NCI-H82 treated with DMSO at 0.1 percent for 48 hours (cell line): Measurements from ENCODE around the gene SEC14L5.

ENCODE experiments used
- DNase-seq: peaks from one replicate; lab custom pipeline; 2025; ENCODE audit not compliant: unreplicated experiment; lab: John Stamatoyannopoulos, UW

The SEC14L5 gene

DNA sequence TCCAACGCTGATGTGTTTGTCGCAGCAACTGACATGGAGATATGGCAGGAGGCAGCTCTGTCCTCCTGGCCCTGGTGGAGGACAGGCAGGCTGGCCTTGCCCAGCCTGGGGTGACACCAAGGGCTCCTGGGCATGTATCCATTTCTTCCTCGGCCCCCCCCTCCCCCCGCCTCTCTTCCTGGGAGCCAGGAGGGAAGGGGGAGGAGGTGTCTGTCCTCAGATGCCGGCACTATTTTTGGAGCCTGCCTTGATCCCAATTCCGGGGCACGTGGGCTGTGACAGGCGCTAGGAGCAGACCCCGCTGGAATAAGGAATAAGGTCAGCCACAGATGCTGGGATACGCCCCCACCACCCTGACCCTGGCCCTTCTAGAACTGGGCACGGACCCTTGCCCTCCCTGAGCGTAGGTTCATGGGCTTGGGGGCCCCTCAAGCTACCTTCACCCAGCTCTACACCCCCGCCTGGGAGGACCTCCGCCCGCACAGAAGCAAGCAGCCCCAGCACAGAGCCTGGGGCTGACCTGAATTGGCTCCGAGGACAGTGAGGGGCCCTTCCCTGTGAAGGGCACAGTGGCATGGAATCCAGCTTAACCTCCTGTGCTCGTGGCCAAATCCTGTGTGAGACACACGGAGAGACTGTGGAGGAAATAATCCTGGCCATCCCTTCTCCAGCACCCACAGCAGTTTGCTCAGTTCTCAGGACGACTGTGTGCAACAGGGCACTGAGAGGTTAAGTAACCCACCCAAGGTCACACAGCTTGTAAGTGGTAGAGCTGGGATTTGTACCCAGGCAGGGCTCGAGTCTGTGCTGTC is 24.1 kb downstream of the SEC14L5 start:
- no peak for DNase-seq

DNA sequence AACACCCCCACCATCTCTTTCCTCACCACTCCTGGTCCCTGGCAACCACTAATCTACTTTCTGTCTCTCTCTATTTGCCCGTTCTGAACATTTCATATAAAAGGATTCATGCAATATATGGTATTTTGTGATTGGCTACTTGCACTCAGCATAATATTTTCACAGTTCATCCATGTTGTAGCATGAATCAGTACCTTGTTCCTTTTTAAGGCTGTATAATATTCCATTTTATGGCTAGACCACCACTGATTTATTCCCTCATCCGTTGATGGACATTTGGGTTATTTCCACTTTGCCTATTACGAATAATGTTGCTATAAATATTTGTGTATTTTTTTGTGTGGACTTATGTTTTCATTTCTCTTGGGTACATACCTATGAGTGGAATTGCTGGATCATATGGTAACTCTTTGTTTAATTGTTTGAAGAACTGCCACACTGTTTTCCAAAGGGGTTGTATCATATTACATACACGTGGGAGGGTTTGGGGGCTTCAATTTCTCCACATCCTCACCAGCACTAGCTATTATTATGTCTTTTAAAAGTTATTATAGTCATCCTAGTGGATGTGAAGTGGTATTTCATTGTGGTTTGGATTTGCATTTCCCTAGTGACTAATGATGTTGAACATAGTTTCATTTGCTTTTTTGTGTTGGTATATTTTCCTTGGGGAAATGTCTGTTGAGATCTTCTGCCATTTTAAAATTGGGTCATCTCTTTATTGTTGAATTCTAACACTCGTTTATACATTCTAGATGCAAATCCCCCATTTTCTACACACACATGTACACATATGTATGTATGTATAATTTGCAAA is 26.3 kb downstream of the SEC14L5 start:
- no peak for DNase-seq

DNA sequence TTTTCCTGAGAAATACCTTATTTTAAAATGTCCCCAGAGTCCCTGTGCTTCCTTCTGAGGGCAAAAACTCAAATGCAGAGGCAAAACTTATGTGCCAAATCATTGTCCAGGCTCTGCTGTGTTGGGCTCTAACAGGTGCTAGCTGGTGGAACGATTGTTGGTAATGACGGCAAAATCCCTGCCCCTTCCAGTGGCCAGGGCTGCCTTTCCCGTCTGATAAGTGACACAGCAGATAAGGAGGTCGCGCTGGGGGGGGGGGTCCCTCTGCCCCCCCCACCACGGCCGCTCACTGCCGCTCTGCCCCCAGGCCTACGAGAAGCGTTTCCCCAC is 29.1 kb downstream of the SEC14L5 start:
- no peak for DNase-seq

DNA sequence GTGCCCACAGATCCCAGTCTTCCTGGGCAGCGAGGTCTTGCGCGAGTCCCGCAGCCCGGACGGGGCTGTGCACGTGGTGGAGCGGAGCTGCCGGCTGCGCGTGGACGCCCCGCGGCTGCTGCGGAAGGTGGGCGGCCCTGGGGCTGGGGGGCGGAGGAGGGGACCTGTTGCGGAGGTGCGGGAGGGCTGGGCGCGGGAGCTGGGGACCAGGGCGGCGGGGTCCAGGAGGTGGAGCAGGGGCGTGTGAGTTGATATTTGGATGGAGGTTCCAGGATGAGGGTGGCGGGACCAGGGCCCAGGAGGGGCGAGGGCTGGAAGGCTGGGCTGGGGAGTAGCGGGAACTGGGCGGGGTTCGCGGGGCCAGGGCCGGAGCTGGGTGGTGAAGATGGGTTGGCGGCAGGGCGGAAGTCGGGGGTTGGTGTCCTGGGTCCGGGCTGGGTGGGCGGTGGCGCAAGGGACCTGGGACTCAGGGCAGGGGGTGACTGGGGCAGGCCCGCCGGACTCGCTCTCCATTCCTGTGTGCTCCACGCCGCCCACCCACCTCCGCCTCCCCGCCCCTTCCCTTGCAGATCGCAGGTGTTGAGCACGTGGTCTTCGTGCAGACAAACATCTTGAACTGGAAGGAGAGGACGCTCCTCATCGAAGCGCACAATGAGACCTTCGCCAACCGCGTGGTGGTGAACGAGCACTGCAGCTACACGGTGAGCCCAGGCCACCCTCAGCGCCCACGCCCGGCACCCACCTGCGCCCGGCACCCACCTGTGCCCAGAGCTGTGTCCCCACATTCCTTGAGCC is 29.6 kb downstream of the SEC14L5 start:
- DNase-seq: no peak

DNA sequence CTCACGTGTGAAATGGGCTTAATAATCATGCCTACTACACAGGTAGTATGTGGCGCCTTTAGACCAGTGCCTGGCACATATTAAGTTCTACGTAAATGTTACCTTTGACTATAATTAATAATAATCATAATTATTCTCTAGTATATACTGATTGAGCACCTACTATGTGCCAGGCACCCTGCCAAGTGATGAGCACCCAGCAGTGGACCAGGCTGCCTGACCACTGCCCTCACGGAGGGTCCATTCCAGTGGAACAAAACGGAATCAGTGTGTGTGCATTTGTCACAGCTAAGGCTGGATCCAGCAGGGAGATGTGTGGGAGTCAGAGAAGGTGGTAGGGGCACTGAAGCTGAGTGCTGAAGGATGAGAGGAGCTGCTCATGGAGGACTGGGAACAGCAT is 30.5 kb downstream of the SEC14L5 start:
- DNase-seq: no peak

DNA sequence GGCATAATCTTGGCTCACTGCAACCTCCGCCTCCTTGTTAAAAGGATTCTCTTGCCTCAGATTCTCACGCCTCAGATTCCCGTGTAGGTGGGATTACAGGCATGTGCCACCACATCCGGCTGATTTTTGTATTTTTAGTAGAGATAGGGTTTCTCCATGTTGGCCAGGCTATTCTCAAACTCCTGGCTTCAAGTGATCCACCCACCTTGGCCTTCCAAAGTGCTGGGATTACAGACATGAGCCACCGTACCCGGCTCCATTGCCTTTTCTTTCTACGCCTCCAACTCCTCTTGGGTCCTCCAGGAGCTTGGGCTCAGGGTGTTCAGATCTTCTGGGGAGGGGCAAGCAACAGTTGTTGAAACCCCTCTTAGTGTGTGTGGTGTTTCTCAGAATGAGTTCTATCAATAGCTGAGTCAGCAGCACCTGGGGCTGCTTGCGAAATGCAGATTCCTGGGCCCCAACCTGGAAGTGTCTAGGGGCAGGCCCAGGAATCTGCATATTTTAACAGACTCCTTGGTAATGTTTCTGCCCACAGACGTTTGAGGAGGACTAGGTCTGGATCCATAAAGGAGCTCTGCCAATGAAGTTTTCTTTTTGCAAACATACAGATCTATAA is 31.4 kb downstream of the SEC14L5 start:
- no peak for DNase-seq

DNA sequence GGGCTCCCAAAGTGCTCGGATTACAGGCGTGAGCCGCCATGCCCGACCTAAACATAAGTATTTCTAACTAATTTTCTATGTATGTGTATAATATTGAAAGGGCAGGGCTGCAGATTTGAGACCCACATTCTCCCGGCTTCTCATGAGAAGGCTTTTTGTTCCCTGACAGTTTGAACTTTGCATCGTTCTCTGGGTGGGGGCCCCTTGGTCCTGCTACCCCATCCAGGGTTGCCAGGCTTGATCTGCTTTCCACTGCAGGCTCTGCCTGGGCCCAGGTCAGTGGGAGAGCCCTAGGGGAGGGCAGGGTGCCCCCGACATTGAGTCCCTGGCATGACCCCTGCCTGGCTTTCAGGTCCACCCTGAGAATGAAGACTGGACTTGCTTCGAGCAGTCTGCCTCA is 32.3 kb downstream of the SEC14L5 start:
- no peak for DNase-seq

DNA sequence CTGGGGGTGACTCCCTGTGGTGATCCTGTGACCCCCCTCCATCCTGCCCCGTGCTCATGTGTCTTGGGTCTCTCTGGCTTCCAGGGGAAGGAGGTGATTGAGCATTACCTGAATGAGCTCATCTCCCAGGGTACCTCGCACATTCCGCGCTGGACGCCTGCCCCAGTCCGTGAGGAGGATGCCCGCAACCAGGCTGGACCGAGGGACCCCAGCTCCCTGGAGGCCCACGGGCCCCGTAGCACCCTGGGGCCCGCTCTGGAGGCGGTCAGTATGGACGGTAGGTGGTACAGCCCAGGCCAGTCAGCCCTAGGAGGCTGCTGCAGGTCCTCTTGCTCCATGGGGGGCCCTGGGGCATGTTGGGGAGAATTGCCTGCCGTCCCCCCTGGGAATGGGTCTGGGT is 33.6 kb downstream of the SEC14L5 start:
- DNase-seq: no peak

DNA sequence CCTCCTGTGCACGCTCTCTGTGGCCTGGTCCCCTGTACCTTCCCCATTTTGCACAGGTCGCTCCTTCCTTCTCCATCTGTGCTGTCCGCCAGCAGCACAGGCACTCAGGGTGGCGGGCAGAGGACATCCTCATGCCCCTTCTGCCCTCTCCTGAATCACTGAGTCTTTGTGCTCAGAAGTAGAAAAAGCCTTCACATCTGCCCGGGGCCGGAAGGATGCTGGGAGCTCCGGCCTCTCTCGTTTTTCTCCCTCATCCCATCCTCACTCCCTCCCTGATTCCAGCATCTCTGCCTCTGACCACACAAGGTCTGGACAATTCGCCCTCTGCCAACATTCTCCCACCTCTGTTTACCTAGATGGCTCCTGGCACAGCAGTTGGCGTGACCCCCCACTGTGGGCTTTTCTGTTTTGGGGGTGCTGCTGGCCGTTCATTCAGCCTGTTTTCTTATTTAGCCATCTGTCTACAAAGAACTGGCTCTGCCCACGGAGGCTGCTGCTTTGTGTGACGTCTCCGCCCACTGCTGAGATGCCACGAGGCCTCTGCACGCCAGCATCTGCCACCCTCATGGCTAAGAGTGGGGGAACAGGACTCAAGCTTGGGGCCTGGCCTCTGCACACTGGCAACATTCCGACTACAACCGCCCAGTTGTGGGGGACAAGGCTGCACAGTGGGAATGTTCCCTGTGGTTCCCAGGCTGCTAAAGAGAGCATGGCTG is 36.7 kb downstream of the SEC14L5 start:
- no peak for DNase-seq

DNA sequence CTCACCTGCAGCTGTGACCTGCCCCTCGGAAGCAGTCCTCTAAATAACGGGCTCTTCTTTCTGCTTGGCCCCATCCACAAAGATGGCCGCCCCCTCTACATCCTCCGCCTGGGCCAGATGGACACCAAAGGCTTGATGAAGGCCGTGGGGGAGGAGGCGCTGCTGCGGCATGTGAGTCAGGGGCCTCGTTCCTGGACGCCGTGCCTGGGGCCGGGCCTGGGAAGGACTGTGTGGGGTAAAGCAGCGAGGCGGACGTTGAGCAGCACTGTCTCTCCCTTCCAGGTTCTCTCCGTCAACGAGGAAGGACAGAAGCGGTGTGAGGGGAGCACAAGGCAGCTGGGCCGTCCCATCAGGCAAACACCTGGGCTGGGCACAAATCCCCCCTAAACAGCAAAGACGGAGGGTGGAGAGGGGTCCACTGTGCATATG is 42.5 kb downstream of the SEC14L5 start:
- no peak for DNase-seq

DNA sequence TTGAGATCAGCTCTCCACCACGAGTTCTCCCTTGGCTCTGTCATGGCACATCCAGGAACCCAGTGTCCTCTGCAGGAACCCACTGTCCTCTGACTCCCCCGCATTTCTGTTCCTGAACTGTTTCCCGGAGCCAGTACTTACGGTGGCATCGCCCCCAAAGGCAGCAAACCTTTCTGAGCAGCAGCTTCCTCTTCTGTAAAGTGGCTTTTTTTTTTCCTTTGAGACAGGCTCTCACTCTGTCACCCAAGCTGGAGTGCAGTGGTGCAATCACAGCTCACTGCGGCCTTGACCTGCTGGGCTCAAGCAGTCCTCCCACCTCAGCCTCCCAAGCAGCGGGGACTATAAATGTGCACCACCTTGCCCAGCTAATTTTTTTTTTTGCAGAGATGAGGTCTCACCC is 43.4 kb downstream of the SEC14L5 start:
- no peak for DNase-seq

DNA sequence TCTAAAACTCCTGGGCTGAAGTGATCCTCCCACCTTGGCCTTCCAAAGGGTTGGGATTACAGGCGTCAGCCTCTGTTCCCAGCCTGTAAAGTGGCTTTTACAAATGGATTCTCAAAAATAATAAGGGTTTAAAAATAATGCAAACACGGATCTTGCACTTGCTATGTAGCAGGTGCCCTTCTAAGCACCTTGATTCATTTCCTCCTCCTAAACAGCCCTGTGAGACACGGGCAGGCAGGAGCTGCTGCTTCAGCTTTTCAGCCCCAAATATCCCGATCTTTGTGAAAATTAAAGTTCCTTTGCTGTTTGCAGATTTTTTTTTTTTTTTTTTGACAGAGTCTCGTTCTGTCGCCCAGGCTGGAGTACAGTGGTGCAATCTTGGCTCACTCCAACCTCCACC is 43.9 kb downstream of the SEC14L5 start:
- DNase-seq: no peak

DNA sequence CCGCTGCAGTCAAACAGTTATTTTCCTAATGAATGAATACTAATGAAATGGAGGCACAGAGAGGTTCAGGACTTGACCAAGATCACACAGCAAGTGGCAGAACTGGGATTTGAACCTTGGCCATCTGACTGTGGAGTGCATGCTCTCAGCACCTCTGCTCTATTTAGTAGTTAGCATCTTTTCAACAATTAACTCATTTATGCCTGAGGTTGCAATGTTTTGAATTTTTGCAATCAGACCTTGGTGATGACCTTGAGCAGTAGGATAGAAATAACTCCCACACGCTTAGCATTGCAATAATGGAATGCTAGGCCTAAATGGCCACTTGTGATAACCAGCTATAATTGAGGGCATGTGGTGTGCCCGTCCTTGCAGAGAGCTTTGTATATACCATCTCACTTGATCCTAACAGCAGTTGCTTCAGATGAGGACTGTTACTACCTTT is 44.6 kb downstream of the SEC14L5 start:
- DNase-seq: no peak

DNA sequence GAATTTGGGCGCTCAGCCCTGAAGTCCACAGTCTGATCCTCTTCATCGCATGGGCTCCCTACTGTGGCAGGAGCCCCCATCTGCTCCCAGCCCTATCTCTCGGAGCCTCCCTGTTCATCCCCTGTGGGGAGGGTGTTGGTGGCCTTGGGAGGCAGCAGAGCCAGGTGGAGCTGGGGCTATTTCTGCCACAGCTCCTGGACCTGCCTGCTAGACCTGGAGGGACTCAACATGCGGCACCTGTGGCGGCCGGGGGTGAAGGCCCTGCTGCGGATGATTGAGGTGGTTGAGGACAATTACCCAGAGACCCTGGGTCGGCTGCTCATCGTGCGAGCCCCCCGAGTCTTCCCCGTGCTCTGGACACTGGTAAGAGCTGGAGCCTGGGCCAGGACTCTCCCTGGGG is 45.1 kb downstream of the SEC14L5 start:
- no peak for DNase-seq

DNA sequence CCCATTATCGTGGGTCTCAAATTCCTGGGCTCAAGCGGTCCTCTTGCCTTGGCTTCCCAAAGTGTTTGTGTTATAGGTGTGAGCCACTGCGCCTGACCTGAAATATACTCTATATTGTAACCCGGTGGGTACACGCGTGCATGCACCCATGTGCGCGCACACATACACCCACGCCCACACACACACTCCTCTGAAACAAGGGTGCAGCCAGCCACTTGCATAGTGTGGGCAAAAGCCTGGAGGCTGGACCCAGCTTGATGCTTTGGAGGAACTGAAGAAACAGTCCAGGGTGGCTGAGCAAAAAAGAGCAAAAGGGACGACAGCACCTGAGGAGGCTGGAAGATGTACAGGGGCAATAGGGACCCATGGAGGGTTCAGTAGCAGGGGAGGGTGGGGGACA is 45.7 kb downstream of the SEC14L5 start:
- DNase-seq: no peak

DNA sequence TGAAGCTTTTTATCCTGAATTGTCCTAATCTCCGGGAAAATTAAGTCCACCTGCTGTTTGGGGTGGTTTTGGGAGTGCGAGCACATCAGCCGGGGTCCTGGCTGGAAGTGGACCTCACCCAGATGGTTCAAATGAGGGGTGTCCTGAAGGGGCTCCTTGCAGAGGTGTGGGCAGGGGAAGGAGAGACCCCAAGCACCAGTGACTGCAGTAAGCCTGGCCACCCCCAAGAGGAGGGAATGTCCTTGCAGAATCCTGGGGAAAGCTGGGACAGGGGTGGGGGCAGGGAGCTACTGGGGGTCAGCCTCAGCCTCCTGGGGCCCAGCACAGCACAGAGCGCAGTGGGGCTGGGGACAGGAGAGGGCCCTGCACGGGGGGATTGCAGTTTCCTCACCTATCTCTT is 46.2 kb downstream of the SEC14L5 start:
- DNase-seq: no peak

DNA sequence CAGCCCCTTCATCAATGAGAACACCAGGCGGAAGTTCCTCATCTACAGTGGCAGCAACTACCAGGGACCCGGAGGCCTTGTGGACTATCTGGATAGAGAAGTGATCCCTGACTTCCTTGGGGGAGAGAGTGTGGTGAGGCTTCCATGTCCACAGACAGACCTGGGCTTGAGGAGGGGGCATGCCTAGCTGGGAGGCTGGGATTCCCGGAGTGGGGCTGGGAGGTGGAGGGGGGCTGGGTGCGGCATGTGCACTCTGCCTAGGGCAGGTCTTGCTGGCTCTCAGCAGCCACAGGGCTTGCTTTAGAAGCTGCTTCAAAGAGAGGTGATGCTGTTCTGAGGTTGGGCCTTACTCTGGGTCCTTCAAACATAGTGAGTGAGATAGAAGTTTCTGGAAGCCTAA is 47.8 kb downstream of the SEC14L5 start:
- DNase-seq: no peak

DNA sequence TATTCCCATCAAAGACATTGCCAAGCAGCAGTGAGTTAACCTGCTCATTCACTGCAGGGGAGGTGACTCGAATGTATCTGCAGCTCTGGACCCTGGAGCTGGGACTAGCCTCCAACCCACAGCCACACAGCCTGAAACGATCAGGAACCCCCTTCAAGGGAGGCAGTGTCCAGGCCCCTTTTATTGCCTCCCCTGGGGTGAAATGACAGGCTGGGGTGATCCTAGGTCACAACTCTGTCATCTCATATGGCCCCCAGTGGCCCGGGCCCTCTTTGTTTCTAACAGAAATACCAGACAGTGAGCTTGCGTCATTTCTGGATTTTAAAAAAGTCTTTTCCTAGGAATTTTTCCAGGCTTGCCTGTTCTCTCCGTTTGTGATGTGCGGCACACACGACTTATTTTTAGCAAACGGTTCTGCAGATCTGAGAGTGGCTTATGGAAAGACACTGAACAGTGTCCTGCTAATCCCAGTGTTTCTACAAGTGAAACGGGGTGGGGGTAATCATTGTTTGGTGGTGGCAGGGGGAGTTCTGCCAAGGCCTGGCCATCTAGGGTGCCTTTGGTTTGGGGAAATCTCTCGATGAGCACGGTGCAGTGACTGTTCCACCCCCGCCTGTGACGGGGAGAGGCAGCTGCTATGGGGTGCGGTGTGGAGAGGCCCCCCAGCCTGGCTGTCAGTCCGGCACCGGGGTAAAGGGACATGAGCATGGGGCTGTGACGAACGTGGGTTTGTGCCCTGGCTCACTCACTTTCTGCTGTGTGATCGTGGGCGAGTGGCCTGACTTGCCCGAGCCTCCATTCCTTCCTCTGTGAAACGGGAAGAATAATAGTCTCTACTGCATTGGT is 48.4 kb downstream of the SEC14L5 start:
- DNase-seq: no peak

DNA sequence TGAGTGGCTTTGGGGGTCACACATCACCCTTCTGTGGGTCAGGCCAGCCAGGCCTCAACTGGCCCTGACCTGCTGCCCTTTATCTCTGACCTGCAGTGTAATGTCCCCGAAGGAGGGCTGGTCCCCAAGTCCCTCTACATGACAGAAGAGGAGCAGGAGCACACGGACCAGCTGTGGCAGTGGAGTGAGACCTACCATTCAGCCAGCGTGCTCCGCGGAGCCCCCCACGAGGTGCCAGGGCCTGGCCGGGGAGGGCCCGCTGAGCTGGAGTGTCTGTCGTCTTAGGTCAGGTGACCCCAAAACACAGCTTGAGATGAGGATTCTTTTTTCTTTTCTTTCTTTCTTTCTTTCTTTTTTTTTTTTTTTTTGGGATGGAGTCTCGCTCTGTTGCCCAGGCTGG is 49.1 kb downstream of the SEC14L5 start:
- DNase-seq: no peak

DNA sequence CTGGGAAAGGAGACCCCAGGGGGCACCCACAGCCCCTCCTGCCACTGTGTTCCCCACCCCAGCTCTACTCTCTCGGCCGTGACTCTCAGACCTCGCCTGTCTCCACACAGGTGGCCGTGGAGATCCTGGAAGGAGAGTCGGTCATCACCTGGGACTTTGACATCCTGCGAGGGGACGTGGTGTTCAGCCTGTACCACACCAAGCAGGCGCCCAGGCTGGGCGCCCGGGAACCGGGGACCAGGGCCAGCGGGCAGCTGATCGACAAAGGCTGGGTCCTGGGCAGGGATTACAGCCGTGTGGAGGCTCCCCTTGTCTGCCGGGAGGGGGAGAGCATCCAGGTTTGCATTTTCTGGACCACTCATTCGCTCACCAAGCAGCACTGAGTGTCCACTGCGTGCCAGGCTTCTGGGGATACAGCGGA is 50.2 kb downstream of the SEC14L5 start:
- DNase-seq: no peak
